ENCODE measurements around the gene PYROXD2.

GRCh38 chr10:98353170-98353569, 61.8 kb downstream of the PYROXD2 start:
- TF ChIP-seq GATA2 (IDR thresholded peaks at IDR 0.05; ENCODE audit: low read depth, low read length) (no peak), GATA3 (IDR thresholded peaks at IDR 0.05; ENCODE audit: low read depth, low read length) (no peak)
